ENCODE data around the gene SGMS1. TPM values are rescaled to one million over a fixed set of nuclear protein-coding genes. Genes with fewer than 3 reads are reported as not detected.

SGMS1 gene
- total and polyA plus RNA-seq, 2 donors from 2014 or later, result 13.6 to 100 TPM

GRCh38 chr10:50343702-50344331, 279.9 kb downstream of the SGMS1 start:
- H3K27ac ChIP-seq (ENCODE audit: low read depth in 2 of 2, low read length in 2 of 2), result no peak overlapping the region
- intact Hi-C loops (cut with DNase I), result no loop called here
- H3K4me3 ChIP-seq (ENCODE audit: low read length in 3 of 3), result no peak overlapping the region
- H3K27me3 ChIP-seq (ENCODE audit: control insufficient read depth, insufficient read depth, low read length), result no peaks in the 10 kb centered on the region
- peaks cover 0 to 5% (median 0%) of the 10 kb centered on the region in 3 donors for H3K4me1 ChIP-seq (ENCODE audit: control insufficient read depth in 2 of 3, insufficient read depth in 2 of 3, low read depth in 1 of 3, low read length in 3 of 3)
- H3K36me3 ChIP-seq (ENCODE audit: control insufficient read depth in 2 of 3, insufficient read depth in 3 of 3, low read length in 3 of 3), result peaks cover 0 to 18% (median 12%) of the 10 kb centered on the region in 3 donors
- peaks cover 0 to 2% (median 0%) of the 10 kb centered on the region in 3 donors for H3K9me3 ChIP-seq (ENCODE audit: control insufficient read depth in 2 of 3, insufficient read depth in 1 of 3, low read length in 3 of 3)
- FAIRE-seq (no peak), DNase-seq (no peak)
- no peak overlapping the region for H3K9ac ChIP-seq (ENCODE audit: low read length in 3 of 3)
- no peak for TF ChIP-seq CTCF (IDR thresholded peaks at IDR 0.05; ENCODE audit: borderline replicate concordance, extremely low read depth, insufficient read depth)

GRCh38 chr10:50341987-50342386, 281.8 kb downstream of the SGMS1 start:
- no peak overlapping the region for H3K9ac ChIP-seq (ENCODE audit: low read length in 3 of 3)

GRCh38 chr10:50336140-50336539, 287.6 kb downstream of the SGMS1 start:
- no peak overlapping the region for H3K27ac ChIP-seq (ENCODE audit: low read depth in 2 of 2, low read length in 2 of 2)
- no peak overlapping the region for H3K4me3 ChIP-seq (ENCODE audit: low read length in 3 of 3)
- H3K9ac ChIP-seq (ENCODE audit: low read length in 3 of 3), result no peak overlapping the region
- no peak for TF ChIP-seq CTCF (IDR thresholded peaks at IDR 0.05; ENCODE audit: borderline replicate concordance, extremely low read depth, insufficient read depth)
- H3K36me3 ChIP-seq (ENCODE audit: control insufficient read depth in 2 of 3, insufficient read depth in 3 of 3, low read length in 3 of 3), result peaks cover 2 to 9% (median 3%) of the 10 kb centered on the region in 3 donors
- no peaks in the 10 kb centered on the region for H3K27me3 ChIP-seq (ENCODE audit: control insufficient read depth, insufficient read depth, low read length)
- no peak for FAIRE-seq
- no peak for DNase-seq
- intact Hi-C loops (cut with DNase I), result no loop called here
- no peaks in the 10 kb centered on the region for H3K4me1 ChIP-seq (ENCODE audit: control insufficient read depth in 2 of 3, insufficient read depth in 2 of 3, low read depth in 1 of 3, low read length in 3 of 3)
- no peaks in the 10 kb centered on the region for H3K9me3 ChIP-seq (ENCODE audit: control insufficient read depth in 2 of 3, insufficient read depth in 1 of 3, low read length in 3 of 3)

More at GRCh38 chr10:50341987-50342386, 281.8 kb downstream of the SGMS1 start:
- no peaks in the 10 kb centered on the region for H3K27me3 ChIP-seq (ENCODE audit: control insufficient read depth, insufficient read depth, low read length)
- TF ChIP-seq CTCF (IDR thresholded peaks at IDR 0.05; ENCODE audit: borderline replicate concordance, extremely low read depth, insufficient read depth), result no peak
- H3K4me3 ChIP-seq (ENCODE audit: low read length in 3 of 3), result no peak overlapping the region
- intact Hi-C loops (cut with DNase I), result no loop called here
- no peak for FAIRE-seq
- DNase-seq, result no peak
- H3K4me1 ChIP-seq (ENCODE audit: control insufficient read depth in 2 of 3, insufficient read depth in 2 of 3, low read depth in 1 of 3, low read length in 3 of 3), result peaks cover 0 to 5% (median 0%) of the 10 kb centered on the region in 3 donors
- H3K27ac ChIP-seq (ENCODE audit: low read depth in 2 of 2, low read length in 2 of 2), result no peak overlapping the region
- H3K36me3 ChIP-seq (ENCODE audit: control insufficient read depth in 2 of 3, insufficient read depth in 3 of 3, low read length in 3 of 3), result peaks cover 0 to 18% (median 12%) of the 10 kb centered on the region in 3 donors
- no peaks in the 10 kb centered on the region for H3K9me3 ChIP-seq (ENCODE audit: control insufficient read depth in 2 of 3, insufficient read depth in 1 of 3, low read length in 3 of 3)
